DND-41 (cell line): ENCODE results near the gene PLSCR4.

ENCODE experiments used
- ATAC-seq: fragments of 200-7000 bp; cut with Tn5 transposase; 3 replicates; pipeline ENCODE4 v1.9.1; 2021; ENCODE audit warnings: low read depth; ENCODE audit not compliant: insufficient read depth
- DNase-seq: peaks from one replicate; pipeline ENCODE4 v3.0.0-alpha.2; 2020
- H2AFZ ChIP-seq: 2 replicates; pipeline ENCODE4 v1.6.0; 2012; ENCODE audit warnings: low read depth, low read length
- H3K27ac ChIP-seq: 2 replicates; pipeline ENCODE4 v1.5.1; 2012; ENCODE audit warnings: low read length, inconsistent platforms
- H3K27me3 ChIP-seq: fragments of 200-600 bp; sonication (generic); 2 replicates; pipeline ENCODE4 v1.6.0; 2012; ENCODE audit warnings: low read length, mild to moderate bottlenecking, inconsistent platforms; ENCODE audit not compliant: insufficient read depth, poor library complexity
- H3K36me3 ChIP-seq: 2 replicates; pipeline ENCODE4 v1.5.1; 2012; ENCODE audit warnings: low read length, inconsistent platforms; ENCODE audit not compliant: insufficient read depth
- H3K4me1 ChIP-seq: 2 replicates; pipeline ENCODE4 v1.5.1; 2012; ENCODE audit warnings: mild to moderate bottlenecking, low read length; ENCODE audit not compliant: insufficient read depth
- H3K4me2 ChIP-seq: 2 replicates; pipeline ENCODE4 v1.6.0; 2012; ENCODE audit warnings: mild to moderate bottlenecking, moderate library complexity, low read length, inconsistent platforms; ENCODE audit not compliant: insufficient read depth
- H3K4me3 ChIP-seq, 2 experiments: fragments of 200-600 bp in 1 of 2; shearing (Covaris generic) in 1 of 2; 2 replicates each; pipeline ENCODE4 v1.5.1; 2012 to 2016; ENCODE audit warnings: inconsistent platforms in 2 of 2, low read length in 2 of 2, mild to moderate bottlenecking in 2 of 2, low read depth in 1 of 2, moderate library complexity in 1 of 2
- H3K79me2 ChIP-seq: 2 replicates; pipeline ENCODE4 v1.6.0; 2012; ENCODE audit warnings: low read length, inconsistent platforms; ENCODE audit not compliant: insufficient read depth
- H3K9ac ChIP-seq: 2 replicates; pipeline ENCODE4 v1.6.0; 2012; ENCODE audit warnings: low read depth, mild to moderate bottlenecking, inconsistent platforms, low read length, moderate library complexity
- H3K9me3 ChIP-seq: 2 replicates; pipeline ENCODE4 v1.5.1; 2012; ENCODE audit warnings: low read length, moderate library complexity, mild to moderate bottlenecking, inconsistent platforms; ENCODE audit not compliant: insufficient read depth, severe bottlenecking
- H4K20me1 ChIP-seq: 2 replicates; pipeline ENCODE4 v1.6.0; 2012; ENCODE audit warnings: low read length; ENCODE audit not compliant: insufficient read depth
- CTCF ChIP-seq: IDR thresholded peaks from 2 replicates; pipeline ENCODE4 v1.5.1; 2012; ENCODE audit warnings: borderline replicate concordance, low read length, moderate library complexity, mild to moderate bottlenecking; ENCODE audit not compliant: poor library complexity, severe bottlenecking; ENCODE audit errors: extremely low read depth
- EZH2 ChIP-seq: IDR thresholded peaks from 3 replicates; pipeline ENCODE4 v1.6.1; 2012; ENCODE audit warnings: borderline replicate concordance, low read depth, mild to moderate bottlenecking, moderate library complexity, low read length, inconsistent platforms; ENCODE audit not compliant: severe bottlenecking

Gene PLSCR4

GRCh38 chr3:146187334-146187950 lies 63.5 kb downstream of the PLSCR4 start:
- no peak overlapping the region for H3K9ac ChIP-seq
- H3K4me2 ChIP-seq = no peak overlapping the region
- H3K27ac ChIP-seq = no peak overlapping the region
- no peaks in the 10 kb centered on the region for H3K79me2 ChIP-seq
- DNase-seq = no peak
- no peak overlapping the region for H2AFZ ChIP-seq
- no peak for ATAC-seq
- TF ChIP-seq EZH2 (no peak), CTCF (peak; percentile 47)
- no peaks in the 10 kb centered on the region for H4K20me1 ChIP-seq
- H3K4me3 ChIP-seq = no peak overlapping the region
- H3K4me1 ChIP-seq = no peaks in the 10 kb centered on the region
- no peaks in the 10 kb centered on the region for H3K27me3 ChIP-seq
- no peaks in the 10 kb centered on the region for H3K9me3 ChIP-seq
- H3K36me3 ChIP-seq = no peaks in the 10 kb centered on the region

- Histone ChIP-seq H3K4me3 (no peak overlapping the region), H3K79me2 (no peaks in the 10 kb centered on the region), H3K4me1 (no peaks in the 10 kb centered on the region), H2AFZ (no peak overlapping the region), H3K36me3 (no peaks in the 10 kb centered on the region), H3K4me2 (no peak overlapping the region), H3K9me3 (no peaks in the 10 kb centered on the region), H3K27me3 (no peaks in the 10 kb centered on the region), H3K9ac (no peak overlapping the region), H4K20me1 (no peaks in the 10 kb centered on the region), H3K27ac (no peak overlapping the region)
- ATAC-seq (no peak), DNase-seq (no peak)
- TF ChIP-seq CTCF = no peak
- no peak for TF ChIP-seq EZH2
Observed at GRCh38 chr3:146184241-146185015, 66.5 kb downstream of the PLSCR4 start.

- H3K36me3 ChIP-seq = no peaks in the 10 kb centered on the region
- no peaks in the 10 kb centered on the region for H3K27me3 ChIP-seq
- no peak overlapping the region for H2AFZ ChIP-seq
- H3K9ac ChIP-seq = no peak overlapping the region
- H4K20me1 ChIP-seq = no peaks in the 10 kb centered on the region
- no peak overlapping the region for H3K4me2 ChIP-seq
- no peaks in the 10 kb centered on the region for H3K9me3 ChIP-seq
- no peaks in the 10 kb centered on the region for H3K79me2 ChIP-seq
- TF ChIP-seq CTCF (no peak), EZH2 (no peak)
- no peaks in the 10 kb centered on the region for H3K4me1 ChIP-seq
- no peak overlapping the region for H3K4me3 ChIP-seq
- no peak for ATAC-seq
- DNase-seq = no peak
- H3K27ac ChIP-seq = no peak overlapping the region
Observed at GRCh38 chr3:146181216-146181615, 69.7 kb downstream of the PLSCR4 start.
